ENCODE data around the gene CORO7.

CORO7 gene

GRCh38 chr16:4376126-4376892 lies 40.1 kb downstream of the CORO7 start:
- Histone ChIP-seq H3K9me3 (ENCODE audit: low read depth, low read length) (no peaks in the 10 kb centered on the region), H3K36me3 (ENCODE audit: insufficient read depth, low read length) (no peaks in the 10 kb centered on the region), H3K4me3 (no peak overlapping the region), H3K27ac (no peak overlapping the region), H3K9ac (ENCODE audit: insufficient read length) (no peak overlapping the region)
- TF ChIP-seq FOXP2 (optimal IDR thresholded peaks at IDR 0.05; ENCODE audit: control extremely low read depth, extremely low read length, insufficient read depth) (no peak), EZH2 (IDR thresholded peaks at IDR 0.05) (no peak), POLR2AphosphoS5 (IDR thresholded peaks at IDR 0.05; ENCODE audit: borderline replicate concordance, low read depth, low read length) (no peak)
- DNase-seq (ENCODE audit: low read depth, low spot score) = no peak

- Histone ChIP-seq H3K27ac (no peak overlapping the region), H3K36me3 (ENCODE audit: insufficient read depth, low read length) (no peaks in the 10 kb centered on the region), H3K9ac (ENCODE audit: insufficient read length) (no peak overlapping the region), H3K9me3 (ENCODE audit: low read depth, low read length) (no peaks in the 10 kb centered on the region), H3K4me3 (no peak overlapping the region)
- no peak for TF ChIP-seq EZH2 (IDR thresholded peaks at IDR 0.05)
- no peak for TF ChIP-seq FOXP2 (optimal IDR thresholded peaks at IDR 0.05; ENCODE audit: control extremely low read depth, extremely low read length, insufficient read depth)
- no peak for TF ChIP-seq POLR2AphosphoS5 (IDR thresholded peaks at IDR 0.05; ENCODE audit: borderline replicate concordance, low read depth, low read length)
- DNase-seq (ENCODE audit: low read depth, low spot score) = no peak
Observed at GRCh38 chr16:4375717-4376116, 40.7 kb downstream of the CORO7 start.

GRCh38 chr16:4373909-4374742 lies 42.3 kb downstream of the CORO7 start:
- no peak overlapping the region for H3K9ac ChIP-seq (ENCODE audit: insufficient read length)
- TF ChIP-seq FOXP2 (optimal IDR thresholded peaks at IDR 0.05; ENCODE audit: control extremely low read depth, extremely low read length, insufficient read depth) = no peak
- no peak for TF ChIP-seq POLR2AphosphoS5 (IDR thresholded peaks at IDR 0.05; ENCODE audit: borderline replicate concordance, low read depth, low read length)
- no peaks in the 10 kb centered on the region for H3K36me3 ChIP-seq (ENCODE audit: insufficient read depth, low read length)
- H3K27ac ChIP-seq = peak overlapping the region; percentile 62
- H3K9me3 ChIP-seq (ENCODE audit: low read depth, low read length) = no peaks in the 10 kb centered on the region
- peak overlapping the region; percentile 85 for H3K4me3 ChIP-seq
- no peak for DNase-seq (ENCODE audit: low read depth, low spot score)

GRCh38 chr16:4373356-4373908 lies 43.0 kb downstream of the CORO7 start:
- no peaks in the 10 kb centered on the region for H3K9me3 ChIP-seq (ENCODE audit: low read depth, low read length)
- no peak overlapping the region for H3K9ac ChIP-seq (ENCODE audit: insufficient read length)
- DNase-seq (ENCODE audit: low read depth, low spot score) = no peak
- H3K4me3 ChIP-seq = peak overlapping the region; percentile 85
- TF ChIP-seq FOXP2 (optimal IDR thresholded peaks at IDR 0.05; ENCODE audit: control extremely low read depth, extremely low read length, insufficient read depth) (no peak), EZH2 (IDR thresholded peaks at IDR 0.05) (no peak), POLR2AphosphoS5 (IDR thresholded peaks at IDR 0.05; ENCODE audit: borderline replicate concordance, low read depth, low read length) (no peak)
- no peaks in the 10 kb centered on the region for H3K36me3 ChIP-seq (ENCODE audit: insufficient read depth, low read length)
- H3K27ac ChIP-seq = peak overlapping the region; percentile 62

GRCh38 chr16:4372578-4373355 lies 43.6 kb downstream of the CORO7 start:
- Histone ChIP-seq H3K9me3 (ENCODE audit: low read depth, low read length) (no peaks in the 10 kb centered on the region), H3K9ac (ENCODE audit: insufficient read length) (peak overlapping the region; percentile 67), H3K4me3 (peak overlapping the region; percentile 85), H3K36me3 (ENCODE audit: insufficient read depth, low read length) (no peaks in the 10 kb centered on the region), H3K27ac (no peak overlapping the region)
- DNase-seq (ENCODE audit: low read depth, low spot score) = no peak
- TF ChIP-seq EZH2 (IDR thresholded peaks at IDR 0.05) = no peak
- no peak for TF ChIP-seq POLR2AphosphoS5 (IDR thresholded peaks at IDR 0.05; ENCODE audit: borderline replicate concordance, low read depth, low read length)
- TF ChIP-seq FOXP2 (optimal IDR thresholded peaks at IDR 0.05; ENCODE audit: control extremely low read depth, extremely low read length, insufficient read depth) = no peak

GRCh38 chr16:4372001-4372577 lies 44.3 kb downstream of the CORO7 start:
- no peak for TF ChIP-seq POLR2AphosphoS5 (IDR thresholded peaks at IDR 0.05; ENCODE audit: borderline replicate concordance, low read depth, low read length)
- TF ChIP-seq EZH2 (IDR thresholded peaks at IDR 0.05) = no peak
- TF ChIP-seq FOXP2 (optimal IDR thresholded peaks at IDR 0.05; ENCODE audit: control extremely low read depth, extremely low read length, insufficient read depth) = no peak
- DNase-seq (ENCODE audit: low read depth, low spot score) = no peak
- no peaks in the 10 kb centered on the region for H3K9me3 ChIP-seq (ENCODE audit: low read depth, low read length)
- H3K36me3 ChIP-seq (ENCODE audit: insufficient read depth, low read length) = no peaks in the 10 kb centered on the region
- peak overlapping the region; percentile 85 for H3K4me3 ChIP-seq
- H3K27ac ChIP-seq = no peak overlapping the region
- H3K9ac ChIP-seq (ENCODE audit: insufficient read length) = peak overlapping the region; percentile 67

GRCh38 chr16:4371357-4372000 lies 44.9 kb downstream of the CORO7 start, which contains the start of gene VASN:
TSS of gene VASN (plus strand) at chr16:4371848. CDS start at chr16:4380878, 9,030 bp downstream.
- Histone ChIP-seq H3K9me3 (ENCODE audit: low read depth, low read length) (no peaks in the 10 kb centered on the region), H3K4me3 (peak within 1 kb of the TSS; percentile 85), H3K9ac (ENCODE audit: insufficient read length) (peak within 1 kb of the TSS; percentile 67), H3K36me3 (ENCODE audit: insufficient read depth, low read length) (no peaks in the 10 kb centered on the region), H3K27ac (no peak within 1 kb of the TSS)
- no peak for DNase-seq (ENCODE audit: low read depth, low spot score)
- TF ChIP-seq FOXP2 (optimal IDR thresholded peaks at IDR 0.05; ENCODE audit: control extremely low read depth, extremely low read length, insufficient read depth) = no peak
- peak; percentile 96 for TF ChIP-seq POLR2AphosphoS5 (IDR thresholded peaks at IDR 0.05; ENCODE audit: borderline replicate concordance, low read depth, low read length)
- no peak for TF ChIP-seq EZH2 (IDR thresholded peaks at IDR 0.05)

Data from SK-N-MC (cell line).